HepG2 (cell line): ENCODE data around the gene ZC3H18. TPM values are rescaled to one million over a fixed set of nuclear protein-coding genes. Genes with fewer than 3 reads are reported as not detected.

ENCODE experiments used
- ATAC-seq: fragments of 200-7000 bp; cut with Tn5 transposase; 3 replicates; pipeline ENCODE4 v1.9.1; 2020; ENCODE audit warnings: mild to moderate bottlenecking, moderate library complexity
- BruUV-seq: library from RNA; stranded (reverse); fragments of 400-500 nt; replicated peaks from 2 replicates; lab custom pipeline; 2021; lab: Mats Ljungman, UMichigan
- CTCF ChIA-PET: fragments of 300-600 bp; formaldehyde crosslinking; extraction: SDS; loops from one replicate; lab custom pipeline; 2021; ENCODE audit warnings: low total read pairs, inconsistent platforms, low intra/inter-chr PET ratio; lab: Yijun Ruan, JAX
- POLR2A ChIA-PET: fragments of 350-600 bp; sonication (Branson Sonifier 250); formaldehyde crosslinking; loops from one replicate; lab custom pipeline; 2020; ENCODE audit warnings: antibody characterized with exemption, inconsistent platforms; lab: Yijun Ruan, JAX
- DNase-seq: peaks from one replicate; pipeline ENCODE4 v3.0.0-alpha.2; 2015; ENCODE audit warnings: low spot score
- FAIRE-seq: peaks from 3 replicates; lab custom pipeline; 2011; peaks lifted over from hg19 to GRCh38; lab: Jason Lieb, UNC
- H2AFZ ChIP-seq: one replicate; pipeline ENCODE4 v1.6.1; 2011; ENCODE audit warnings: low read length, inconsistent platforms
- H3K27ac ChIP-seq: fragments of 300-600 bp; 3 replicates; pipeline ENCODE4 v1.8.0; 2011; ENCODE audit warnings: mixed run types, mild to moderate bottlenecking, mixed read lengths, low read length, inconsistent platforms; ENCODE audit not compliant: insufficient read depth; ENCODE audit errors: extremely low read length
- H3K27me3 ChIP-seq, 2 experiments: fragments of 200-600 bp in 1 of 2; 2 replicates in 1 of 2; 3 replicates in 1 of 2; pipeline versions ENCODE4 v1.6.0 to v1.8.0; 2011; ENCODE audit warnings: low read length in 2 of 2, mild to moderate bottlenecking in 2 of 2, moderate library complexity in 2 of 2, inconsistent platforms in 1 of 2; ENCODE audit not compliant: insufficient read depth in 2 of 2, control insufficient read depth in 1 of 2
- H3K36me3 ChIP-seq, 2 experiments: fragments of 200-600 bp in 1 of 2; replicated peaks in 1 of 2; 2 replicates in 1 of 2; 3 replicates in 1 of 2; pipeline versions ENCODE4 v1.5.1 to v1.8.0; 2011; ENCODE audit warnings: low read length in 2 of 2, inconsistent platforms in 1 of 2; ENCODE audit not compliant: insufficient read depth in 2 of 2, control insufficient read depth in 1 of 2
- H3K4me1 ChIP-seq: 2 replicates; pipeline ENCODE4 v1.5.1; 2012; ENCODE audit warnings: low read length, inconsistent platforms; ENCODE audit not compliant: insufficient read depth
- H3K4me2 ChIP-seq: 2 replicates; pipeline ENCODE4 v1.6.0; 2011; ENCODE audit warnings: low read depth, low read length, inconsistent platforms
- H3K4me3 ChIP-seq, 3 experiments: fragments of 200-600 bp in 1 of 3; sonication (generic), shearing (Covaris generic) in 1 of 3; replicated peaks in 1 of 3; 2 replicates each; pipeline ENCODE4 v1.5.1; 2011 to 2016; ENCODE audit warnings: low read length in 3 of 3, inconsistent platforms in 2 of 3, low read depth in 2 of 3, mild to moderate bottlenecking in 2 of 3, control low read depth in 1 of 3, mixed read lengths in 1 of 3; ENCODE audit not compliant: insufficient read depth in 1 of 3
- H3K79me2 ChIP-seq: one replicate; pipeline ENCODE4 v1.6.1; 2011; ENCODE audit warnings: low read length, inconsistent platforms; ENCODE audit not compliant: insufficient read depth
- H3K9ac ChIP-seq: 2 replicates; pipeline ENCODE4 v1.6.0; 2011; ENCODE audit warnings: mild to moderate bottlenecking, low read depth, low read length, inconsistent platforms; ENCODE audit not compliant: insufficient read depth
- H3K9me3 ChIP-seq: 2 replicates; pipeline ENCODE4 v1.5.1; 2012; ENCODE audit warnings: mild to moderate bottlenecking, low read length
- H4K20me1 ChIP-seq: 2 replicates; pipeline ENCODE4 v1.6.0; 2011; ENCODE audit warnings: inconsistent platforms, mild to moderate bottlenecking, low read length, moderate library complexity; ENCODE audit not compliant: insufficient read depth
- HHEX ChIP-seq: IDR thresholded peaks from 2 replicates; pipeline ENCODE4 v1.6.1; 2016; ENCODE audit warnings: control low read depth
- ISL2 ChIP-seq: sonication (generic); formaldehyde crosslinking; IDR thresholded peaks from 2 replicates; pipeline ENCODE4 v1.5.0; 2020; ENCODE audit warnings: missing genetic modification reagents
- NCOA2 ChIP-seq: sonication (generic); formaldehyde crosslinking; IDR thresholded peaks from 2 replicates; pipeline ENCODE4 v1.8.0; 2022; ENCODE audit warnings: inconsistent platforms
- POLR2A ChIP-seq, 2 experiments: IDR thresholded peaks; 2 replicates each; pipeline ENCODE4 v1.6.1; 2011; ENCODE audit warnings: low read depth in 2 of 2, low read length in 2 of 2, mild to moderate bottlenecking in 1 of 2, moderate library complexity in 1 of 2; ENCODE audit not compliant: insufficient read depth in 1 of 2
- RXRA ChIP-seq: sonication (generic); formaldehyde crosslinking; IDR thresholded peaks from 2 replicates; pipeline ENCODE4 v1.5.1; 2020; ENCODE audit warnings: missing genetic modification reagents
- SCMH1 ChIP-seq: sonication (generic); formaldehyde crosslinking; IDR thresholded peaks from 2 replicates; pipeline ENCODE4 v1.9.0; 2021; ENCODE audit warnings: missing genetic modification reagents, mild to moderate bottlenecking, borderline replicate concordance
- SSRP1 ChIP-seq: IDR thresholded peaks from 2 replicates; pipeline ENCODE4 v1.6.1; 2016; ENCODE audit warnings: control low read depth
- TEAD2 ChIP-seq: sonication (generic); formaldehyde crosslinking; IDR thresholded peaks from 2 replicates; pipeline ENCODE4 v1.9.0; 2021; ENCODE audit warnings: missing genetic modification reagents
- WGBS: methylation state at CpG from one replicate; pipeline ENCODE4 v1.1.6; 2017; ENCODE audit warnings: low lambda C conversion rate; 5-methylcytosine and 5-hydroxymethylcytosine counted together
- in situ Hi-C: cut with HindIII; loops from 2 replicates; pipeline ENCODE4 v1.10.0; 2017; ENCODE audit warnings: low pct_unique_long_range_greater_than_20kb; ENCODE audit not compliant: extremely low pct_ligation_motif_present
- intact Hi-C: fragments of 100-400 bp; cut with micrococcal nuclease; formaldehyde crosslinking; loops from one replicate; pipeline ENCODE4 v1.10.0; 2022; ENCODE audit not compliant: unreplicated experiment
- polyA plus RNA-seq, 8 experiments: library from polyadenylated mRNA; depleted of rRNA in 3 of 8; stranded (reverse) in 7 of 8; unstranded in 1 of 8; fragments of >200 nt; fragmentation: Illumina TruSeq in 4 of 8; extraction: Trizol in 4 of 8; gene quantifications; 2 replicates each; pipeline versions ENCODE4 v1.2.1 to v1.2.3, GENCODE V29; 2011 to 2016; ENCODE audit warnings: low read depth in 4 of 8, missing spikeins in 1 of 8, mixed read lengths in 1 of 8; ENCODE audit not compliant: insufficient read depth in 1 of 8
- total RNA-seq, 5 experiments: library from RNA; depleted of rRNA; stranded (reverse); fragments of >200 nt; fragmentation: Illumina TruSeq; extraction: Trizol; gene quantifications; 2 replicates each; pipeline ENCODE4 v1.2.3, GENCODE V29; 2016; ENCODE audit warnings: low read depth in 1 of 5
- TF ChIP-seq, protein P1 (sequence below): sonication (generic); formaldehyde crosslinking; IDR thresholded peaks from 2 replicates; pipeline ENCODE4 v1.5.1; 2020; ENCODE audit warnings: missing genetic modification reagents, mild to moderate bottlenecking, borderline replicate concordance
- TF ChIP-seq, protein P2 (sequence below): sonication (generic); formaldehyde crosslinking; IDR thresholded peaks from 2 replicates; pipeline ENCODE4 v1.4.0; 2020; ENCODE audit warnings: missing genetic modification reagents, mild to moderate bottlenecking, borderline replicate concordance

Gene ZC3H18
- total and polyA plus RNA-seq, 2 of the 13 experiments (the other 11 are each of a cell fraction or from before 2014, with no cell fraction given) = 11.2 to 27.4 TPM

DNA sequence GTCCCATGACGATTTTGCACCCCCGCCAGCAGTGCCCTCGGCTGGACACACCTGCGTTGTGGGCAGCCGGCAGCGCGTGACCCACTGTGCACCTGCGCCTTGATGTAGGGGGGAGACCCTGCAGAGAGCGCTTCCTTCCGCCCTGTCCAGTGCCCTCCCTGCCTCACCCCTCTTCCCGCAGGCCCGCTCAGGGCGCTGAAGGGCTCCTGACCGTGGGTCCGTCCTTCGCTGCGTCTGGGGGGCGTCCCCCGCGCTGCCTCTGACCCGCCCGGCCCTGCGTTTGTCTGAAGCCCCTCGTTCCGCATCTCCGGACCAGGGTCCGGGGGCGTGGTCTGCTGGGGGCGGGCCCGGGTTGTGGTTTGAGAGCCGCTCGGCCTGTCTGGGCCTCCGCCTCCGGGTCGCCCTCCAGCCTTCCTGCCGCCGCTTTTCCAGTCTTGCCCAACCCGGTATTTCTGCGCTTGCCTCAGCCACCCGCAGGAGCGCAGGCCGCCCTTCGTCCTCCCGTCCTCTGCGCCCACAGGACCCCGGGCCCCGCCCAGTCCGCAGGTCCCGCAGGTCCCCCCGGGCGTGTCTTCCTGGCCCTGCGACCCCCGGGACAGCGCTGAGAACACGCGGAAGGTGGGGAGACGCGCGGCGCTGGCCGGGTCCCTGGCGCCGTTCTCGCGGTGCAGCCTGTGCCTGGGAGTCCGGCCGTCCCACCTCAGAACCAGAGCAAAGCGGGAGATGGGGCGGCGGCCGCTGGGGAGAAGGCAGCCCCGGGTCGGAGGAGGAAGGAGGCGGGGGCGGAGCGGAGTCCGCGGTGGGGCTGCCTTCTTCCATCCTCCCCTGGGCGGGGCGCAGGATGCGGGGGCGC lies 64.2 kb downstream of the ZC3H18 start:
- H3K27ac ChIP-seq = no peak overlapping the region
- no TSS peak for BruUV-seq
- in situ Hi-C loops = no loop called here
- TF ChIP-seq ISL2 (no peak), SSRP1 (CRISPR knock-in tag) (no peak), RXRA (no peak), HHEX (no peak), POLR2A (IDR thresholded peaks at IDR 0.05; ENCODE audit: insufficient read depth in 1 of 2, low read depth in 2 of 2, low read length in 2 of 2) (0 out of 4 replicates have a peak, but pooled peaks of 1 of the 2 experiments have one; percentile 24), NCOA2 (CRISPR knock-in tag) (no peak), SCMH1 (CRISPR knock-in tag) (no peak), TEAD2 (CRISPR knock-in tag) (no peak)
- TF ChIP-seq, protein P1, sequence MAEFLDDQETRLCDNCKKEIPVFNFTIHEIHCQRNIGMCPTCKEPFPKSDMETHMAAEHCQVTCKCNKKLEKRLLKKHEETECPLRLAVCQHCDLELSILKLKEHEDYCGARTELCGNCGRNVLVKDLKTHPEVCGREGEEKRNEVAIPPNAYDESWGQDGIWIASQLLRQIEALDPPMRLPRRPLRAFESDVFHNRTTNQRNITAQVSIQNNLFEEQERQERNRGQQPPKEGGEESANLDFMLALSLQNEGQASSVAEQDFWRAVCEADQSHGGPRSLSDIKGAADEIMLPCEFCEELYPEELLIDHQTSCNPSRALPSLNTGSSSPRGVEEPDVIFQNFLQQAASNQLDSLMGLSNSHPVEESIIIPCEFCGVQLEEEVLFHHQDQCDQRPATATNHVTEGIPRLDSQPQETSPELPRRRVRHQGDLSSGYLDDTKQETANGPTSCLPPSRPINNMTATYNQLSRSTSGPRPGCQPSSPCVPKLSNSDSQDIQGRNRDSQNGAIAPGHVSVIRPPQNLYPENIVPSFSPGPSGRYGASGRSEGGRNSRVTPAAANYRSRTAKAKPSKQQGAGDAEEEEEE (CRISPR knock-in tag) = no peak
- TF ChIP-seq, protein P2, sequence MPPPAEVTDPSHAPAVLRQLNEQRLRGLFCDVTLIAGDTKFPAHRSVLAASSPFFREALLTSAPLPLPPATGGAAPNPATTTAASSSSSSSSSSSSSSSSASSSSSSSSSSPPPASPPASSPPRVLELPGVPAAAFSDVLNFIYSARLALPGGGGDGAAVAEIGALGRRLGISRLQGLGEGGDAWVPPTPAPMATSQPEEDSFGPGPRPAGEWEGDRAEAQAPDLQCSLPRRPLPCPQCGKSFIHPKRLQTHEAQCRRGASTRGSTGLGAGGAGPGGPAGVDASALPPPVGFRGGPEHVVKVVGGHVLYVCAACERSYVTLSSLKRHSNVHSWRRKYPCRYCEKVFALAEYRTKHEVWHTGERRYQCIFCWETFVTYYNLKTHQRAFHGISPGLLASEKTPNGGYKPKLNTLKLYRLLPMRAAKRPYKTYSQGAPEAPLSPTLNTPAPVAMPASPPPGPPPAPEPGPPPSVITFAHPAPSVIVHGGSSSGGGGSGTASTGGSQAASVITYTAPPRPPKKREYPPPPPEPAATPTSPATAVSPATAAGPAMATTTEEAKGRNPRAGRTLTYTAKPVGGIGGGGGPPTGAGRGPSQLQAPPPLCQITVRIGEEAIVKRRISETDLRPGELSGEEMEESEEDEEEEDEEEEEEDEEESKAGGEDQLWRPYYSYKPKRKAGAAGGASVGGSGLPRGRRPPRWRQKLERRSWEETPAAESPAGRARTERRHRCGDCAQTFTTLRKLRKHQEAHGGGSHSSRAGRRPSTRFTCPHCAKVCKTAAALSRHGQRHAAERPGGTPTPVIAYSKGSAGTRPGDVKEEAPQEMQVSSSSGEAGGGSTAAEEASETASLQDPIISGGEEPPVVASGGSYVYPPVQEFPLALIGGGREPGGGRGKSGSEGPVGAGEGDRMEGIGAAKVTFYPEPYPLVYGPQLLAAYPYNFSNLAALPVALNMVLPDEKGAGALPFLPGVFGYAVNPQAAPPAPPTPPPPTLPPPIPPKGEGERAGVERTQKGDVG (CRISPR knock-in tag) = 0 out of 2 replicates have a peak, but pooled peaks have one; percentile 6
- TF ChIP-seq, all 625 proteins: peak for 2
- CTCF ChIA-PET = no interaction called here
- POLR2A ChIA-PET = no interaction called here
- WGBS = 93% methylated on average over 81 of the region's 82 CpGs
- no peak for FAIRE-seq
- no peak for DNase-seq
- H4K20me1 ChIP-seq = peaks cover 3% of the 10 kb centered on the region; the same call in 1 of the 2 replicates
- H3K4me2 ChIP-seq = no peak overlapping the region
- H3K9me3 ChIP-seq = no peaks in the 10 kb centered on the region
- peaks cover 7 to 22% of the 10 kb centered on the region in 2 experiments; a peak in 4 of 5 replicates for H3K27me3 ChIP-seq
- H3K9ac ChIP-seq = no peak overlapping the region
- H3K4me1 ChIP-seq = peaks cover 8% of the 10 kb centered on the region
- intact Hi-C loops = no loop called here
- no peak overlapping the region for H2AFZ ChIP-seq
- no peak for ATAC-seq
- H3K4me3 ChIP-seq = no peak overlapping the region
- peaks cover 18 to 38% of the 10 kb centered on the region in 2 experiments for H3K36me3 ChIP-seq
- no peaks in the 10 kb centered on the region for H3K79me2 ChIP-seq
